Neural crest cell (in vitro differentiated cells): ENCODE results near the gene CNTNAP4. TPM values are rescaled to one million over a fixed set of nuclear protein-coding genes. Genes with fewer than 3 reads are reported as not detected.

Experiments used
- DNase-seq: peaks from one replicate; pipeline ENCODE4 v3.0.0; 2021; ENCODE audit warnings: low read depth, mixed read lengths, low spot score
- H3K27ac Mint-ChIP-seq: one replicate; pipeline ENCODE4 v1.8.0; 2021; ENCODE audit warnings: mild to moderate bottlenecking, mixed read lengths; ENCODE audit not compliant: unreplicated experiment
- H3K27me3 Mint-ChIP-seq: 2 replicates; pipeline ENCODE4 v1.8.0; 2021; ENCODE audit warnings: low read depth, mild to moderate bottlenecking, mixed read lengths
- H3K36me3 Mint-ChIP-seq: 2 replicates; pipeline ENCODE4 v1.8.0; 2021; ENCODE audit warnings: low read depth, mild to moderate bottlenecking, mixed read lengths
- H3K4me1 Mint-ChIP-seq: 2 replicates; pipeline ENCODE4 v1.8.0; 2021; ENCODE audit warnings: mixed read lengths
- H3K4me3 Mint-ChIP-seq: one replicate; pipeline ENCODE4 v1.8.0; 2021; ENCODE audit warnings: mild to moderate bottlenecking, mixed read lengths
- H3K9me3 Mint-ChIP-seq: 2 replicates; pipeline ENCODE4 v1.8.0; 2021; ENCODE audit warnings: mixed read lengths
- CTCF ChIP-seq: fragments of 200-600 bp; sonication (generic); conservative IDR thresholded peaks from 2 replicates; pipeline ENCODE4 v1.5.0; 2021; ENCODE audit warnings: antibody characterized with exemption, mild to moderate bottlenecking
- total RNA-seq: library from RNA; stranded (reverse); gene quantifications from 2 replicates; pipeline ENCODE4 v1.2.1, GENCODE V29; 2021

Gene CNTNAP4
- total RNA-seq, 1 donor from 2014 or later, result 0.07 TPM

- Mint-ChIP-seq H3K4me1 (no peaks in the 10 kb centered on the region), H3K9me3 (peaks cover 5% of the 10 kb centered on the region), H3K4me3 (no peak overlapping the region), H3K36me3 (no peaks in the 10 kb centered on the region), H3K27me3 (no peaks in the 10 kb centered on the region), H3K27ac (no peak overlapping the region)
- no peak for DNase-seq
- TF ChIP-seq CTCF, result no peak
Measured at GRCh38 chr16:76360404-76360803, 83.2 kb downstream of the CNTNAP4 start.

- Mint-ChIP-seq H3K36me3 (no peaks in the 10 kb centered on the region), H3K27ac (no peak overlapping the region), H3K4me1 (no peaks in the 10 kb centered on the region), H3K4me3 (no peak overlapping the region), H3K9me3 (no peaks in the 10 kb centered on the region), H3K27me3 (peaks cover 4% of the 10 kb centered on the region)
- no peak for TF ChIP-seq CTCF
- DNase-seq, result no peak
Measured at GRCh38 chr16:76370344-76370743, 93.1 kb downstream of the CNTNAP4 start.

GRCh38 chr16:76371441-76371840 is 94.2 kb downstream of the CNTNAP4 start:
- Mint-ChIP-seq H3K9me3 (no peaks in the 10 kb centered on the region), H3K4me1 (no peaks in the 10 kb centered on the region), H3K36me3 (no peaks in the 10 kb centered on the region), H3K27ac (no peak overlapping the region), H3K27me3 (peaks cover 4% of the 10 kb centered on the region), H3K4me3 (no peak overlapping the region)
- no peak for DNase-seq
- no peak for TF ChIP-seq CTCF

- DNase-seq, result no peak
- no peaks in the 10 kb centered on the region for H3K36me3 Mint-ChIP-seq
- TF ChIP-seq CTCF, result no peak
- no peak overlapping the region for H3K4me3 Mint-ChIP-seq
- peaks cover 4% of the 10 kb centered on the region for H3K27me3 Mint-ChIP-seq
- H3K27ac Mint-ChIP-seq, result no peak overlapping the region
- H3K9me3 Mint-ChIP-seq, result peaks cover 3% of the 10 kb centered on the region
- H3K4me1 Mint-ChIP-seq, result no peaks in the 10 kb centered on the region
Measured at GRCh38 chr16:76373998-76374397, 96.8 kb downstream of the CNTNAP4 start.

- H3K4me1 Mint-ChIP-seq, result no peaks in the 10 kb centered on the region
- H3K4me3 Mint-ChIP-seq, result no peak overlapping the region
- no peaks in the 10 kb centered on the region for H3K36me3 Mint-ChIP-seq
- peaks cover 3% of the 10 kb centered on the region for H3K9me3 Mint-ChIP-seq
- TF ChIP-seq CTCF, result no peak
- H3K27ac Mint-ChIP-seq, result no peak overlapping the region
- no peak for DNase-seq
- no peaks in the 10 kb centered on the region for H3K27me3 Mint-ChIP-seq
Measured at GRCh38 chr16:76376988-76377387, 99.8 kb downstream of the CNTNAP4 start.

- DNase-seq, result no peak
- no peak overlapping the region for H3K27ac Mint-ChIP-seq
- H3K4me1 Mint-ChIP-seq, result no peaks in the 10 kb centered on the region
- peaks cover 3% of the 10 kb centered on the region for H3K9me3 Mint-ChIP-seq
- H3K36me3 Mint-ChIP-seq, result no peaks in the 10 kb centered on the region
- no peak overlapping the region for H3K4me3 Mint-ChIP-seq
- no peaks in the 10 kb centered on the region for H3K27me3 Mint-ChIP-seq
- TF ChIP-seq CTCF, result no peak
Measured at GRCh38 chr16:76378020-76378419, 100.8 kb downstream of the CNTNAP4 start.
